ENCODE measurements around the gene BDH1. TPM values are rescaled to one million over a fixed set of nuclear protein-coding genes. Genes with fewer than 3 reads are reported as not detected.
"Not testable (repeated sequence)": the region's sequence is repeated elsewhere in the genome, so short reads cannot be mapped to it uniquely, and the experiment has no call there.

BDH1 gene
- total RNA-seq, 1 donor, result 5.2 TPM

- no peak for DNase-seq (ENCODE audit: low read depth)
- H3K4me3 ChIP-seq (ENCODE audit: low read depth, low read length), result no peak overlapping the region
- TF ChIP-seq, protein P1, sequence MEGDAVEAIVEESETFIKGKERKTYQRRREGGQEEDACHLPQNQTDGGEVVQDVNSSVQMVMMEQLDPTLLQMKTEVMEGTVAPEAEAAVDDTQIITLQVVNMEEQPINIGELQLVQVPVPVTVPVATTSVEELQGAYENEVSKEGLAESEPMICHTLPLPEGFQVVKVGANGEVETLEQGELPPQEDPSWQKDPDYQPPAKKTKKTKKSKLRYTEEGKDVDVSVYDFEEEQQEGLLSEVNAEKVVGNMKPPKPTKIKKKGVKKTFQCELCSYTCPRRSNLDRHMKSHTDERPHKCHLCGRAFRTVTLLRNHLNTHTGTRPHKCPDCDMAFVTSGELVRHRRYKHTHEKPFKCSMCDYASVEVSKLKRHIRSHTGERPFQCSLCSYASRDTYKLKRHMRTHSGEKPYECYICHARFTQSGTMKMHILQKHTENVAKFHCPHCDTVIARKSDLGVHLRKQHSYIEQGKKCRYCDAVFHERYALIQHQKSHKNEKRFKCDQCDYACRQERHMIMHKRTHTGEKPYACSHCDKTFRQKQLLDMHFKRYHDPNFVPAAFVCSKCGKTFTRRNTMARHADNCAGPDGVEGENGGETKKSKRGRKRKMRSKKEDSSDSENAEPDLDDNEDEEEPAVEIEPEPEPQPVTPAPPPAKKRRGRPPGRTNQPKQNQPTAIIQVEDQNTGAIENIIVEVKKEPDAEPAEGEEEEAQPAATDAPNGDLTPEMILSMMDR (IDR thresholded peaks at IDR 0.05; ENCODE audit: insufficient read depth, low read depth, low read length), result no peak
Measured at GRCh38 chr3:197577366-197578074, 21.8 kb upstream of the BDH1 start.

DNA sequence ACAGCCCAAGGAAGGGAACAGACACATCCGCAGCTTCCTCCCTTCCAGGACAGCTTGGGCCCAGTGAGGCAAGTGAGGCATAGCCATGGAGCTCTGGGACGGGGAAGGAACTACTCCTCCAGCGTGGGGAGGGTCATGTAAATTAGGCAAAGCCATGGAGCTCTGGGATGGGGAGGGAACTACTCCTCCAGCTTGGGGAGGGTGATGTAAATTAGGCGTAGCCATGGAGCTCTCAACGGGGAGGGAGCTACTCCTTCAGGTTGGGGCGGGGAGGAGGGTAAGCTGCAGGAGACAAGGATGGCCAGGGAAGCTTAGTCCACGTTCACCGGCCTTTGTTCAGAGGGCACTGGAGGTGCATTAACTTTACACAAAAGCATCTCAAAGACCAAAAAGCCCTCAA, 21.1 kb upstream of the BDH1 start:
- TF ChIP-seq, protein P1 (IDR thresholded peaks at IDR 0.05; ENCODE audit: insufficient read depth, low read depth, low read length), result no peak
- no peak for DNase-seq (ENCODE audit: low read depth)
- no peak overlapping the region for H3K4me3 ChIP-seq (ENCODE audit: low read depth, low read length)

DNA sequence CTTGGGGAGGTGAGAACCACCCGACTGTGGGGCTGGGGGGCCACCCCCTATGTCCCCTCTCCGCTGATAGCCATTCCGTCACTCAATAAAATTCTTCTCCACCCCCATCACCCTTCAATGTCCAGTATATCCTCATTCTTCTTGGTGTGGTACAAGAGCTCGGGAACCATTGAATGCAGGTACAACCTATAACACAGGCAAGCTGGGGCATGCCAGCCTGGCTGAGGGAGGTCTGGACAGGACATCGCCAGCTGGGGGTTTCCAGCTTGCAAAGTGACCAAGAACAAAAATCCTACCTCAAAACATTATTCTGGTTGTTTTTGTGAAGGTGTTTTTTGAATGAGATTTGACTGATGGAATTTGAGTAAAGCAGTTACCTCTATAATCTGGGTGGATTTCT, 19.6 kb upstream of the BDH1 start:
- TF ChIP-seq, protein P1 (IDR thresholded peaks at IDR 0.05; ENCODE audit: insufficient read depth, low read depth, low read length), result no peak

DNA sequence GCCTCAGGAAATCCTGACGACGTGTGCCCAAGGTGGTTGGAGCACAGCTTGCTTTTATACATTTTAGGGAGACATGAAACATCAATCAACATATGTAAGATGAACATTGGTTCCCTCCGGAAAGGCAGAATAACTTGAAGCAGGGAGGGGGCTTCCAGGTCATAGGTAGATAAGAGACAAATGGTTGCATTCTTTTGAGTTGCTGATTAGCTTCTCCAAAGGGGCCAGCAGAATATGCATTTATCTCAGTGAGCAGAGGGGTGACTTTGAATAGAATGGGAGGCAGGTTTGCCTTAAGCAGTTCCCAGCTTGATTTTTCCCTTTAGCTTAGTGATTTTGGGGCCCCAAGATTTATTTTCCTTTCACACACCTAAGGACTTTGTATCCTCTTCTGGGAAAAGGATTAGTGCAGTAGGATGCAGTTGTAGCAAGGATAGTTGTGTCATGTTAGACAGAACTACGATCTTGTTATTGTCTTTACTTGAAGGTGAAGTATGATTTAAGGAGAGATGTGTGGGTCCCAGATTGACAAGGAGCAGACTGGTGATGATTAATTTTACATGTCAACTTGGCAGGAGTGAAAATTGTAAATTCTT, 18.7 kb upstream of the BDH1 start:
- not testable (repeated sequence) for DNase-seq (ENCODE audit: low read depth)

More for the DNA sequence above, 19.6 kb upstream of the BDH1 start:
- no peak for DNase-seq (ENCODE audit: low read depth)
- no peak overlapping the region for H3K4me3 ChIP-seq (ENCODE audit: low read depth, low read length)

DNA sequence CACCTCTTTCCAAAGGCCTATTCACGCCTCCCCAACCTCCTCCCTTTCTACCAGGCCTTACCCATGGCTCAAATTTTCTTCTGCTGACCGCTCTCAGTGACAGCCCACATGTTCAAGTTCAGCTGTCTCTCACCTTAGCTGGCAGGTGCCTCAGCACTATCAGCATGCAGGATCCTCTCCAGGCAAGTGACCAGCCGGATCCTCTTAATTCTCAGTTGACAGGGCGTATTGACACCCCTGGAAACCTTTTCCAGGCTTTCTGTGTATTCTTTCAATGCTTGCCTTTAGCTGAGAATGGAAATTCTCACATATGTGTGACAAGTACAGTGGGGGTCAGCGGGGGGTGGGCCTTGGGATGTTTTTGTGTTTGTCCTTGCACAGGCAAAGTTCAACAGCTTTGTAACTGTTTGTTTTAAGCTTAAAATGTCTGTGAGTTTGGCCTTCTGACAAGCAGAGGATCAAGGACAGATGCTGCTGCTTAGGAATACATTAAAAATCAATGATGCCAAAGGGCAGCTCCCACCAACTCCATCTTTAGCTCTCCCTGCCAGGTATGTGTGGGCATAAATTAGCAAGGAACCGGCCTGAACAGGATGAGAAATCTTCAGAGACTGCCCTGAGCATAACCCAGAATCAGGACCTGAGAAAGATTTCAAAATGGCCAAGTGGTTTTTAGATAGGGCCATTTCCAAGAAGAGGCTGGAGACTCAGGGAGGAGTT, 17.4 kb upstream of the BDH1 start:
- no peak for DNase-seq (ENCODE audit: low read depth)
- no peak overlapping the region for H3K4me3 ChIP-seq (ENCODE audit: low read depth, low read length)
- TF ChIP-seq, protein P1 (IDR thresholded peaks at IDR 0.05; ENCODE audit: insufficient read depth, low read depth, low read length), result no peak

More for the DNA sequence above, 18.7 kb upstream of the BDH1 start:
- H3K4me3 ChIP-seq (ENCODE audit: low read depth, low read length), result not testable (repeated sequence)

- not testable (repeated sequence) for H3K4me3 ChIP-seq (ENCODE audit: low read depth, low read length); DNase-seq (ENCODE audit: low read depth)
Measured at GRCh38 chr3:197571880-197572172, 16.1 kb upstream of the BDH1 start.

- not testable (repeated sequence) for DNase-seq (ENCODE audit: low read depth); H3K4me3 ChIP-seq (ENCODE audit: low read depth, low read length)
Measured at GRCh38 chr3:197571074-197571879, 15.5 kb upstream of the BDH1 start.

DNA sequence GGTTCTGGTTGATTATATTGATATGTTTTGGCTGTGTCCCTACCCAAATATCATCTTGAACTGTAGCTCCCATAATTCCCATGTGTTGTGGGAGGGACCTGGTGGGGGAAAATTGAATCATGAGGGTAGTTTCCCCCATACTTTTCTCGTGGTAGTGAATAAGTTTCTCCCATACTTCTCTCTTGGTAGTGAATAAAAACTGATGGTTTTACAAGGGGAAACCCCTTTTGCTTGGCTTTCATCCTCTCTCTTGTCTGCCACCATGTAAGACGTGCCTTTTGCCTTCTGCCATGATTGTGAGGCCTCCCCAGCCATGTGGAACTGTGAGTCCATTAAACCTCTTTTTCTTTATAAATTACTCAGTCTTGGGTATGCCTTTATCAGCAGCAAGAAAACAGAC, 13.7 kb upstream of the BDH1 start:
- not testable (repeated sequence) for H3K4me3 ChIP-seq (ENCODE audit: low read depth, low read length); DNase-seq (ENCODE audit: low read depth)
